Gastrocnemius medialis (tissue), 4 donors: Measurements from ENCODE around the gene LRIG1.

Experiments
- CTCF ChIP-seq, 5 experiments: fragments of 450-650 bp in 3 of 5; fragments of 200-600 bp in 2 of 5; sonication (generic) in 2 of 5; IDR thresholded peaks in 4 of 5; conservative IDR thresholded peaks in 1 of 5; 1 replicate in 4 of 5; 2 replicates in 1 of 5; pipeline ENCODE4 v1.5.1; 2016 to 2019; ENCODE audit warnings: antibody characterized with exemption in 5 of 5, mild to moderate bottlenecking in 3 of 5, moderate library complexity in 3 of 5
- POLR2A ChIP-seq, 2 donors: fragments of 450-650 bp; IDR thresholded peaks; one replicate each; pipeline ENCODE4 v1.6.1; 2017; ENCODE audit warnings: antibody characterized with exemption in 2 of 2, mild to moderate bottlenecking in 2 of 2, moderate library complexity in 2 of 2

- TF ChIP-seq CTCF (IDR thresholded peaks at IDR 0.05 in 4 of 5, conservative IDR thresholded peaks at IDR 0.05 in 1 of 5) (no peak), POLR2A (IDR thresholded peaks at IDR 0.05) (no peak)
Observed at GRCh38 chr3:66480666-66481065, 20.2 kb downstream of the LRIG1 start.
